Stimulated activated naive B cell treated with anti-CD40 and anti-IgM and Interleukin-4, amounts not matched to agents 10 μg/mL and 1 μg/mL and 100 μg/mL, for 72 hours (primary cell): Measurements from ENCODE around the gene ACSL6.
A peak's percentile ranks its signal among the peaks of the same experiment; 100 is the strongest.

Source experiments
- ATAC-seq, 2 donors: fragments of 150-1000 bp; cut with Tn5 transposase; replicated peaks; 2 replicates each; pipeline ENCODE4 v1.10.0; 2021; ENCODE audit warnings: moderate library complexity in 1 of 2
- DNase-seq: peaks from one replicate; pipeline ENCODE4 v3.0.0; 2021
- H3K27ac Mint-ChIP-seq: one replicate; pipeline ENCODE4 v1.8.0; 2022; ENCODE audit warnings: mild to moderate bottlenecking, mixed read lengths
- H3K27me3 Mint-ChIP-seq, 2 donors: one replicate each; pipeline ENCODE4 v1.8.0; 2022; ENCODE audit warnings: mixed read lengths in 2 of 2
- H3K36me3 Mint-ChIP-seq, 2 donors: one replicate each; pipeline ENCODE4 v1.8.0; 2022; ENCODE audit warnings: mixed read lengths in 2 of 2, mild to moderate bottlenecking in 1 of 2
- H3K4me1 Mint-ChIP-seq, 2 donors: one replicate each; pipeline ENCODE4 v1.8.0; 2022; ENCODE audit warnings: mixed read lengths in 2 of 2, mild to moderate bottlenecking in 1 of 2
- H3K4me3 Mint-ChIP-seq, 2 donors: one replicate each; pipeline ENCODE4 v1.8.0; 2022; ENCODE audit warnings: mild to moderate bottlenecking in 2 of 2, mixed read lengths in 2 of 2, moderate library complexity in 1 of 2
- H3K9me3 Mint-ChIP-seq, 2 donors: one replicate each; pipeline ENCODE4 v1.8.0; 2022; ENCODE audit warnings: mixed read lengths in 2 of 2, mild to moderate bottlenecking in 1 of 2

The ACSL6 gene

GRCh38 chr5:132026516-132027008, 15.1 kb upstream of the ACSL6 start:
- H3K36me3 Mint-ChIP-seq, result no peaks in the 10 kb centered on the region
- peaks cover 7 to 11% of the 10 kb centered on the region in 2 donors for H3K4me1 Mint-ChIP-seq
- peaks cover 0 to 2% of the 10 kb centered on the region in 2 donors for H3K9me3 Mint-ChIP-seq
- DNase-seq (no peak), ATAC-seq (no peak)
- H3K4me3 Mint-ChIP-seq, result no peak overlapping the region
- H3K27me3 Mint-ChIP-seq, result peaks cover 26% of the 10 kb centered on the region in 2 donors
- no peak overlapping the region for H3K27ac Mint-ChIP-seq

- Mint-ChIP-seq H3K27ac (no peak overlapping the region), H3K36me3 (no peaks in the 10 kb centered on the region), H3K4me3 (no peak overlapping the region), H3K27me3 (peaks cover 31% of the 10 kb centered on the region in 2 donors), H3K4me1 (peaks cover 12 to 16% of the 10 kb centered on the region in 2 donors), H3K9me3 (peaks cover 0 to 2% of the 10 kb centered on the region in 2 donors)
- DNase-seq (no peak), ATAC-seq (no peak)
Observed at GRCh38 chr5:132025403-132025971, 14.0 kb upstream of the ACSL6 start.

GRCh38 chr5:132024789-132025402, 13.4 kb upstream of the ACSL6 start:
- no peak for ATAC-seq
- no peak for DNase-seq

GRCh38 chr5:132024117-132024435, 12.6 kb upstream of the ACSL6 start:
- Mint-ChIP-seq H3K27ac (no peak overlapping the region), H3K9me3 (no peaks in the 10 kb centered on the region), H3K36me3 (no peaks in the 10 kb centered on the region), H3K4me3 (no peak overlapping the region), H3K27me3 (peaks cover 19 to 20% of the 10 kb centered on the region in 2 donors), H3K4me1 (peaks cover 18 to 24% of the 10 kb centered on the region in 2 donors)
- ATAC-seq (no peak), DNase-seq (no peak)

More at GRCh38 chr5:132024789-132025402, 13.4 kb upstream of the ACSL6 start:
- Mint-ChIP-seq H3K36me3 (no peaks in the 10 kb centered on the region), H3K27me3 (peaks cover 26% of the 10 kb centered on the region in 2 donors), H3K4me1 (peaks cover 17 to 22% of the 10 kb centered on the region in 2 donors), H3K9me3 (peaks cover 0 to under 1% of the 10 kb centered on the region in 2 donors), H3K4me3 (no peak overlapping the region), H3K27ac (no peak overlapping the region)

GRCh38 chr5:132023258-132024116, 12.0 kb upstream of the ACSL6 start:
- ATAC-seq (no peak), DNase-seq (no peak)
- Mint-ChIP-seq H3K4me3 (no peak overlapping the region), H3K4me1 (peaks cover 19 to 24% of the 10 kb centered on the region in 2 donors), H3K36me3 (no peaks in the 10 kb centered on the region), H3K27me3 (peaks cover 19% of the 10 kb centered on the region in 2 donors), H3K27ac (no peak overlapping the region), H3K9me3 (no peaks in the 10 kb centered on the region)

- no peak overlapping the region for H3K27ac Mint-ChIP-seq
Observed at GRCh38 chr5:132022737-132023136, 11.3 kb upstream of the ACSL6 start.

GRCh38 chr5:132021654-132022053, 10.2 kb upstream of the ACSL6 start:
- no peak for DNase-seq
- H3K27me3 Mint-ChIP-seq, result peaks cover 27 to 37% of the 10 kb centered on the region in 2 donors
- H3K27ac Mint-ChIP-seq, result no peak overlapping the region
- H3K36me3 Mint-ChIP-seq, result no peaks in the 10 kb centered on the region
- no peaks in the 10 kb centered on the region for H3K9me3 Mint-ChIP-seq
- H3K4me3 Mint-ChIP-seq, result no peak overlapping the region
- no peak for ATAC-seq
- peaks cover 17 to 35% of the 10 kb centered on the region in 2 donors for H3K4me1 Mint-ChIP-seq

More at GRCh38 chr5:132022737-132023136, 11.3 kb upstream of the ACSL6 start:
- no peak overlapping the region for H3K4me3 Mint-ChIP-seq
- H3K27me3 Mint-ChIP-seq, result peaks cover 18 to 26% of the 10 kb centered on the region in 2 donors
- H3K9me3 Mint-ChIP-seq, result no peaks in the 10 kb centered on the region
- DNase-seq (no peak), ATAC-seq (no peak)
- H3K4me1 Mint-ChIP-seq, result peaks cover 19 to 29% of the 10 kb centered on the region in 2 donors
- no peaks in the 10 kb centered on the region for H3K36me3 Mint-ChIP-seq

GRCh38 chr5:132020568-132021339, 9.3 kb upstream of the ACSL6 start:
- no peak overlapping the region for H3K4me3 Mint-ChIP-seq
- H3K27me3 Mint-ChIP-seq, result peaks cover 33 to 46% of the 10 kb centered on the region in 2 donors
- peak overlapping the region; percentile 2 for H3K27ac Mint-ChIP-seq
- no peaks in the 10 kb centered on the region for H3K9me3 Mint-ChIP-seq
- H3K4me1 Mint-ChIP-seq, result peaks cover 18 to 35% of the 10 kb centered on the region in 2 donors
- DNase-seq (no peak), ATAC-seq (peak; percentile 22 to 30)
- H3K36me3 Mint-ChIP-seq, result no peaks in the 10 kb centered on the region

- DNase-seq, result peak; percentile 66
- peak overlapping the region in 1 of 2 donors; percentile 47 for H3K4me3 Mint-ChIP-seq
- peak; percentile 90 to 92 for ATAC-seq
- H3K27me3 Mint-ChIP-seq, result peaks cover 33 to 53% of the 10 kb centered on the region in 2 donors
- no peaks in the 10 kb centered on the region for H3K36me3 Mint-ChIP-seq
- H3K4me1 Mint-ChIP-seq, result peaks cover 18 to 35% of the 10 kb centered on the region in 2 donors
- peak overlapping the region; percentile 86 for H3K27ac Mint-ChIP-seq
- no peaks in the 10 kb centered on the region for H3K9me3 Mint-ChIP-seq
Observed at GRCh38 chr5:132019857-132020555, 8.5 kb upstream of the ACSL6 start.

GRCh38 chr5:132019337-132019736, 7.9 kb upstream of the ACSL6 start:
- H3K4me3 Mint-ChIP-seq, result no peak overlapping the region
- ATAC-seq (peak; percentile 35 to 45), DNase-seq (no peak)
- peaks cover 33 to 54% of the 10 kb centered on the region in 2 donors for H3K27me3 Mint-ChIP-seq
- no peaks in the 10 kb centered on the region for H3K9me3 Mint-ChIP-seq
- H3K4me1 Mint-ChIP-seq, result peaks cover 18 to 35% of the 10 kb centered on the region in 2 donors
- H3K36me3 Mint-ChIP-seq, result no peaks in the 10 kb centered on the region
- no peak overlapping the region for H3K27ac Mint-ChIP-seq

GRCh38 chr5:132017738-132018625, 6.5 kb upstream of the ACSL6 start:
- H3K9me3 Mint-ChIP-seq, result no peaks in the 10 kb centered on the region
- H3K4me3 Mint-ChIP-seq, result no peak overlapping the region
- H3K27me3 Mint-ChIP-seq, result peaks cover 35 to 57% of the 10 kb centered on the region in 2 donors
- peaks cover 0 to 2% of the 10 kb centered on the region in 2 donors for H3K36me3 Mint-ChIP-seq
- H3K4me1 Mint-ChIP-seq, result peaks cover 16 to 30% of the 10 kb centered on the region in 2 donors
- ATAC-seq, result no peak
- no peak for DNase-seq
- H3K27ac Mint-ChIP-seq, result no peak overlapping the region

GRCh38 chr5:132017316-132017715, 5.9 kb upstream of the ACSL6 start:
- Mint-ChIP-seq H3K4me1 (peaks cover 13 to 26% of the 10 kb centered on the region in 2 donors), H3K4me3 (no peak overlapping the region), H3K9me3 (no peaks in the 10 kb centered on the region), H3K27ac (no peak overlapping the region), H3K36me3 (peaks cover 0 to 2% of the 10 kb centered on the region in 2 donors), H3K27me3 (peaks cover 40 to 59% of the 10 kb centered on the region in 2 donors)
- ATAC-seq, result no peak
- DNase-seq, result no peak
